Cerebellar cortex (tissue), 1 donor: ENCODE results near the gene MPIG6B.

Experiments used
- DNase-seq: peaks from one replicate; pipeline ENCODE4 v3.0.0-alpha.2; 2015; ENCODE audit warnings: low spot score

MPIG6B gene

DNA sequence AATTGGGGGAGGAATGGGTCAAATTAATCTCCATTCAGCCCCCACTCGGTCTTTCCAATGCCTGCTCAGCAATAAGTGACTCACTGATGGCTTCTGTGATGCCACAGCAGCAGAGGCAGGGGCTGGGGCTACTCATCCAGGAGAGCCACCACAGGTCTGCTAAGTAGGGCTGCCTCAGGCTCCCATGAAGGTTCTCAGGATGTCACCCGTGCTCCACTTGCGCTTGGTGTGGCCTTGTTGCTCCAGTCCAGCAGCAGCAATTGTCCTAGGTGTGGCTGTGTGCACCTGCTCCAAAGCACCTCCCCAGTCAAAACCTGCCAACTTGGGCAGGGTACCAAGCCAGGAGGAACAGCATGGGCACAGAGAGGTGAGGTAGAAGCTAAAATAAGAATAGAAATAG, 1.0 kb upstream of the MPIG6B start:
- DNase-seq = no peak

DNA sequence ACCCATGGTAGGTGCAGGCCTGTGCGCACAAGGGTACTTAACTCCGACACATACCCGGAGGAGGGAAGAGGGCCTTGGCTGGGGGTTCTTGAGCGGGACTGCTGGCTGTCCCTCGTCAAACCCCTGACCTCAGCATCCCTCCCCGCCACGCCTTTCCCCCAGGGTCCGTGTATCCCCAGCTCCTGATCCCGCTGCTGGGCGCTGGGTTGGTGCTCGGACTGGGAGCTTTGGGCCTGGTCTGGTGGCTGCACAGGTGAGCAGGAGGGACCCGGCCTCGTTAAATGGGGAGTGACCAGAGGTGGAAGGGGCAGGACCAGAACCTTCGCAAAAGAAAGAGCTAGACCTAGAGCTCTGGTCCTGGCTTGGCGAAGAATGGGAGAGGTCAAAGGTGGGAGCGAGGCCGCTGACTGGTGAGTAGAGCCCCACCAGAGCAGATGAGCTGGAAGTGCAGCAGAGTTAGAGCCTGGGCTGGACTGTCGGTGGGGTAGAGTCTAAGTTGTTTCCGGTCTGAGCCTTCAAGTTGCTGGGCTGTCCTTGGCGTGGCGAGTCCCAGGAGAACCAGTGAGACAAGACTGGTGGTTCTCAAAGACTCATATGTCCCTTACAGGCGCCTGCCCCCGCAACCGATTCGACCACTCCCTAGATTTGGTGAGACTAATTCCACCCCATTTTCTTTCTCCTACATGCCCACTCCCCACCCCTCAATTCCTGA, 963 bp downstream of the MPIG6B start:
- DNase-seq = no peak

DNA sequence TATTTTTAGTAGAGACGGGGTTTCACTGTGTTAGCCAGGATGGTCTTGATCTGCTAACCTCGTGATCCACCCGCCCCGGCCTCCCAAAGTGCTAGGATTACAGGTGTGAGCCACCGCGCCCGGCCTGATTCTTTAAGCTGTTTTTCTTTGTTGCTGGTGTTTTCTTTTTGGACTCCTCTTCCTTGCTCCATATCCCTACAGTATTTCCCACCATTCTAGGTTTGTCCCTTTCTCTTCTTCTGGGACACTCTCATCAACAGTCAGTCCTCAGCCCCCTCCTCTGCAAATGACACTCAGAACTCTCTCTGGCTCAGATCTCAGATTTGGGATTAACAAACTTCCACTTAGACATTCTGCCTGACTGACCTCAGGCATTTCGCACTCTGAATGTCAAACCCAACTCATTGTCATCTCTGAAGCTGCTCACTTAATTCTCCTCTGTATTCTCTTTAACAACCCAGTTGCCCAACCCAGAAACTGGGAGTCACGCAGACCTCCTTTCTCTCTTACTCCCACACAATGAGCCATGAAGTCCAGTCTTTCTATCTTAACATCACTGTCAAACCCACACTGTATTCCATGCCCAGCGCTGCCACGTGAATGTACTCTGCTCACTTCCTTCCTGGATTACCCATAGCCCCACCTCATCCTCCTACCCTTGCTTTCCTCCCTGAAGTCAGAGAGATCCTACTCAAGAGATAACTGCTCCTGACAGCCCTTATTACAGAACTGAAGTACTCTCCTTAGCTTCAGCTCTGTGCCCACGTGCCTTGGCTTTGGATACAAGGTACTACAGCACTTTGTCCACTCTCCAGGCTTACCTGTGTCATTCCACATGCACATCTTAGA, 2.6 kb downstream of the MPIG6B start:
- no peak for DNase-seq

DNA sequence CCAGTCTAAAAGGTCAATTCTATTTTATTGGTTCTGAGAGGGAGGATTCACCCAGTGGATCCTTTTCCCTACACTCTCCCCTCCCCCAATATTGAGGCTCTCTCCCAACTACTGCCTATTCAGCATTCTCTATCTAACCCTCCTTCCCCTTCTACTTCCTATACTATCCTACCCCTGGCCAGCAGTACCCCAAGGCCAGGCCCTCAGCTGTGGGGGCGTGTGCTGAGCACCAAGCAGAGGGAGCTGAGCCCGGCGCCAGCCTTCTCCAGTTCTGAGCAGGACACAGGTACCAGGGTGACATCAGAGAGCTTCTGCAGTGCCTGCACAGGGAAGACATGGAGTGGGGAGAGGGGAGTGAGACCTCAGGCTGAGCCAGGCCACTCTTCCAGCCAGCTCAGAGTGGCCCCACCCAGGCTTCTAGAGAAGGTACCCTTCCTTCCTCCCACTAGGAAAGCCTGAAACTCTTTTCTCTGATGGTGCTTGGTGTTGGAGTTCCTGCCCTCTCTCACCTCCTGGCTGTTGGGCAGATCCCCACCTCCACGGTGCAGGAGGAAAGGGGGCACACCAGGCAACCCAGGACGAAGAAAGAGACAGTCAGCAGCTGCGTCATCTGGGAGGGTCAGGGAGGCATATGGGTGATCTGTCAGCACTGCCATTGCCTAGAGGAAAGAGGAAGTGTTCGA, 4.0 kb downstream of the MPIG6B start:
- DNase-seq = no peak

DNA sequence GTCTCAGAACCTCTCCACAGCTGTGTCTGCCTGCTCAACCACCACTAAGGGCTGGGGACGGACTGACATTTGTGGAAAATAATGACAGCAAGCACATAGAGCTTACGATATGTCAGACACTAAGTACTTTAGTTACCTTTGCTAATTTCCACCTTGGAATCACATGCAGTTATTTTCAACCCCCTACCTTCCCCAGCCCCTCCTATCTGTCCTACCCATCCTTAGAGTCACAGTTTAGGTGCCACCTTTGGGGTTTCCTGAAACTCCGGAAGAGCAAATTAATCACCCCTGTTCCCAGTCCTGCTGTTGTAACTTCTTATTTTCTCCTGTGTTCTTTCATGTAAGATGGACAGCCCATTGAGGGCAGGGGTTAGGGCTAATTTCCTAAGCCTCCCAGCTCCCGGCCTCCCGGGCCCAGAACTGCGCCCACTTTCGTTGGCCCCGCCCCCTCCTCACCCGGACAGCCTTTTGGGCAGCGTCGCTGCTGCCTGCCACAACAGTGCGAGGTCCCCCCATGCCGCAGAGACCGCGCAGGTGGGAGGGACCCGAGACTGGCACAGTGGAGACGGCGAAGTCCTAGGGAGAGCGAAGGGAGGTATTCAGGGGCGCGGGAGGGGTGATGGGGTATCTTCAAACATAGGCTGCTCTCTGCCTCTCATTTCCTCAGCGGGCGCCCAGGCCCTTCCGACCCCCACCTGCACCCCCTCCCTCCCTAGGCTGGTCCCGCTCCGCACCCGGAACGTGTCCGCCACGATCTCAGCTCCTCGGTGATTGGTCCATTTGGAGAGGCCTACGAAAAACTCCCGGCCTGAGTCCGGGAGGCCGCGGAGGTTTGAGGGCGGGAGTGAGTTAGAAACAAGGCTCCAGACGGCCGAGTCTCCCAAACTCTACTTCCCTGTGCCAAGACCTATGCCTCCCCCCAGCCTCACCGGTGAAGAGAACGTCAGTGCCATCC, 4.8 kb downstream of the MPIG6B start:
- DNase-seq = no peak

DNA sequence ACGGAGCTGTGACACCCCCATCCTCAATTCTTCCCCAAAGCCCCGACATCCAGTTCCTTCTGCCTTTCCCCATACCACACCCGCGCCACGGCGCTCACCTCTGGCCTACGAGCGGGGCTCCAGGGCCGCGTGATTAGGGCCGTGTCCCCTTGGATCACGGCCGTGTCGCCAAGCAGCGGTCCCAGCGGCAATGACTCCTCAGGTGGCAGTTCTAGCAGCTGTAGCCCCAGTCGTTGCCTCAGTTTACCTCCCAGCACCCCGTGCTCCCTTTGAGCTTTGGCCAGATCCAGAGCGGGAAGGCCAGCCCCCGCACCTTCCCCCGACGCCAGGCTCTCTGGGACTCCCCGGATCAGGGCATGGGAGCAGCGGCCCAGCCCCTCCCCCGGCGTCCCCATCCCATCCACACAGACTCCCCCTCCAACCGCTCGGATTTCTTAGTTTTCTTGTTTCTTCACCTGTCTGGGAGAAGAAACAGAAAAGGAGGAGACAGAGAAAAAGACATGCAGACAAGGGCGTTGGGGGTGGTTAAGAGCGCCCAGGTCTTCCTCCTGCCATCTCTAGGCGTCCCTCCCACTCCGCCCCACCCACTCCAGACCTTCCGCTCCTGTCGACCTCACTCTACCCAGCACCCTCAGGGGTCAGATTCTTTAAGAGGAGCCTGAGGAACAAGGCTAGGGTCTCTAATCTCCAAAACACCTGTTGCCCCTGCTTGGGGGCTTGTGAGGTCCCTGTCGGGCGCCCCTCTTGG, 5.8 kb downstream of the MPIG6B start, which contains the start of gene DDAH2:
Gene DDAH2, minus strand, starts transcription at position 533 of the 748 bp plus-strand sequence. Its CDS starts 138 bp downstream, at position 395.
- DNase-seq = no peak

DNA sequence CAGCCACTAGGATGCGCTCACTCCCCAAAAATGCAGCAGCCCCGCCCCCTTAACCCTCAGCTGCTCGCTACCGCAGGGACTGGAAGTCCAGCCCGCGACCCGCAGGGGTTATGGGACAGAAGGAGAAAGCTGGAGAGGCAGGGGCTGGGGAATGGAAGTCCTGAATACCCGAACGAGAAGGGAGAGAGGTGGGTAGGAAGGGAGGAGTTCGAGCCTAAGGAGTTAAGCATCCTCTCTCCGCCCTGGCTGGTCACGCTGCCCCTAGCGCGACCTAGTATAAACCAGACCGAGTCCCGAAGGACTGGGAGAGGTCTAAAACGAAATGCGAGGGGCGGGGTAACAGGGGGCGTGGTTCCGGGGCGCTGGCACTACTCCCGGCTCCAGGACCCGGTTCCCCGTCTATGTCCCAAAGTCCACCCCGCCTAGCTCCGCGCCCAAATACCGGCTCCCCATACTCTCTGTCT, 6.4 kb downstream of the MPIG6B start:
- peak; percentile 81 for DNase-seq

DNA sequence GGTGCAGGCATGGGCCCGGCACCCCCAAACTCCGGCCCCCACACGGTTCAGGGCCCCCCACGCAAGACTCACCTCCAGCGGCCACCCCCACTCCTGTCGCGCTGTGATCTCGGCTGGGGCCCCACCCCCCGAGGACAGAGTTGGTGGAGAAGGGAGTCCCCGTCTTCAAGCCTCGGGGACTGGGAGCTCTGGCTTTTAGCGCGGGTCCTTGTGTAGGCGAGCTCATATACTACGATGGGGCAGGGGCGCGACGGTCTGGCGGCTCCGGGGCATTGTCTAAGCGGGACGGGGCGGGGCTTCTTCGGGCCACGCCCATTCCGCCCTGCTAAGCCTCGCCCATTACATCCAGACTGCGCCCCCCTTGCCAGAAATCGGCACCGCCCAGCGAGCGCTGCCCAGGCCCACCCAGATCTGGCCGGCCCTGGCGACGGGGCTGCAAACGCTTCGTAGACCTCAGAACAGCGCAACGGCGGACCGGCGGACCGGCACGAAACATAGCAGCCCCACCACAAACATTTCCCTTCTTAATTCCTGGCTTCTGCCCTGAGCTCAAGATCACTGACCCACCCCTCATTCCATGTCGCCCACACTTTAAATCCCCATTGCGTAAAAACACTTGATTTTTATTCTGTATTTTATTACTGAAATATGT, 6.9 kb downstream of the MPIG6B start:
- peak; percentile 79 for DNase-seq

DNA sequence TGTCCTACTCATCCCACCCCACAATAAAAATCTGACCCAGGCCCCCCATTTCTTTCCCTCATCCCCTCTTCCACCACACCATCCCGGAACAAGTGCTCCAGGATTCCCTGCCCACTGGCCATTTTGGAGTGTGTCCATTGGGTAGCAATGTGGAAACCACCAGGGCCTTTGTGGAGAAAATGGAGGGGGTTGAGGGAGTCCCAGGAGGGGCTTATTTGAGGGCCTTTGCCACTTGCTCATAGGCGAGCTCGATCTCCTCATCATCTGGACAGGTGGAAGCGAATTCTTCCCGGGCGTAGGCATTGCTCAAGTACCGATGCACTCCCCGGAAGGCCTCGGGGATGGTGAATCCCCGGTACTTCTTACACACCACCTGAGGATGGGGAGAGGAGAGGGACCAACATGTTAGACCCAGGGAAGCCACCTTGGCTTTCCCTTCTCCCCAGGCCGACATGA, 7.5 kb downstream of the MPIG6B start:
- DNase-seq = peak; percentile 31

DNA sequence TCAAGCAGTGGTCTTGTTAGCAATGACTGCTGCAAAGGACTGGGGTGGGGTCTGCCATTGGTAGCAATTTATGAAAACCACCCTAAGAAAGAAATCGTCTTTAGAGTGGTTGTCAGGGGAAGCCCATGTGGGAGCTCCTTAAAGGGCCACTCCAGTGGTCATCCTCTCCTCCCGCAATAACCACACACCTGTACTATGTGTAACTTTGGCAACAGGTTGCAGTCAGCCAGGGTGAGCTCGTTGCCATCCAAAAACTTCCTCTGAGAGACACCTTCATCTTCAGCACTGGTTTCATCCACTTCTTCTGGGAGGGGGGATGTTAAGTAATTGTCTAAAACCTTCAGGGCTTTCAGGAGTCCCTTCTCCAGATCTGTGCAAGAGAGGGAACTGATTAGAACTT, 8.9 kb downstream of the MPIG6B start:
- no peak for DNase-seq

DNA sequence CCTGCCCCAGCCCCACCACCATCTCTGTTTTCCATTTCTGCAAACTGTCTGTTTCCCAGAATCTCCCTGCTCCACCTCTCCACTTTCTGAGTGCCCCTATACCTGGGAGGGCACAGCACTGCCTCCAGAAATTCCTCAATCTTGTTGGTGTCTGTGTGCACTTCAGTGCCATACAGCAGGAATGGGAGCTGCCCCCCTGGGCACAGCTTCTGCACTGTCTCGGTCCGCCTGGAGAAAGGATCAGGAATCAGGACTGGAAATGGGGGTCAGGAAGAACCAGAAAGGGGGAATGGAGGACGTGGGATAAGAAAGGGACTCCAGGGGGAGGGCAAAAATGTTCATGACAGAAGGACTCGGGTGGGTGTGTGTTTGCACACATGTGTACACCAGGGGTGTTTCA, 10.6 kb downstream of the MPIG6B start:
- no peak for DNase-seq

DNA sequence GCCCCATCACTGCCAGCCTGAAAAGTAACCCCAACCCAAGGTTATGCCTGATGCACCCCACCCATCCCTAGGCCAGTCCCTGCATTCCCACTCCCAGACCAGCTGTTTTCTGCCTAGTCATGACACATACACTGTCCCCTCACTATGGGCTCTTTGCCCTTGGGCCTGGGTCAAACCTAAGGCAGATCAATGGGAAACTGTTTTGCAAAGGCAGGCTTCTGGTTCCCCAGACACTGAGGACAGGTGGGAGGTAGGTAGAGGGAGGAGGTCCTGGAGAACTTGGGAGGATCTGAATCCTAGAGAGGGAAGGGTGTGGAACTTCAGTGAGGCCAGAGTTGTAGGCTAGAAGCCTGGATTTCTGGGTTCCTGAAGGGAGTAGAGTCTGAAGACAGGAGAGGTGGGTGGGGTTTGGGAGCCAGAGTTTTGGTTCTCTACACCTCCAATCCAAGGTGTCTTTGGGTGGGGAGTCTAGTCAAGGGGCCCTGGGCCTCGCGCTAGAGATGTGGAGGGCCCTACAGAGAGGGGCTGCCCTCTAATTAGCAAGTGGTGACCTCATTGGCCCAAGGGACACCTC, 11.2 kb downstream of the MPIG6B start:
- DNase-seq = no peak

DNA sequence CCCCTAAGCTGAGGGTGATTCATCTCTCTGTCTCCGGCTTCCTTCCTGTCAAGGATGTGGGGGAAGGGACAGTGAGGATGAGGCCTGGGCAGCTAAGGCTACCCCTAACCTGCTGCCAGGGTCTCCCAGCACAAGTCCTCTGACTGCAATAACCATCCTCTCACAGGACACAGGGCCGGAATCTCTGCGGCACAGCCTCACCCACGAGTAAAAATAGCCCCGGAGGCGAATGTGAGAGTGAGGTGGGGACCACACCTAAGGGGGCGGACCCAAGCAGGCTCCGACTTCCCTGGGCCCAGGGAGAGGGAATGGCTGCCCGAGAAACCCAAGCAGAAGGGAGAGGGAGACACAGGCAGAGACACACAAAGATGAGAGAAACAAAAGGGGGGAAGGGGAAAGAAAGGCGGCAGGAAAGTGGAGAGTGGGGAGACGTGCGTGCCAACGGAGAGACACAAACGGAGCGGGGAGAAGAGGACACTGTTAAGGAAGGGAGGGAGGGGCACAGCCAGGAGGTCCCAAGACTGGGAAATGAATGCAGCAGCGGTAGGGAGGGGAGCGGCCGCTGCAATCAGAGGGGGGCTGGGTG, 11.7 kb downstream of the MPIG6B start:
- no peak for DNase-seq

DNA sequence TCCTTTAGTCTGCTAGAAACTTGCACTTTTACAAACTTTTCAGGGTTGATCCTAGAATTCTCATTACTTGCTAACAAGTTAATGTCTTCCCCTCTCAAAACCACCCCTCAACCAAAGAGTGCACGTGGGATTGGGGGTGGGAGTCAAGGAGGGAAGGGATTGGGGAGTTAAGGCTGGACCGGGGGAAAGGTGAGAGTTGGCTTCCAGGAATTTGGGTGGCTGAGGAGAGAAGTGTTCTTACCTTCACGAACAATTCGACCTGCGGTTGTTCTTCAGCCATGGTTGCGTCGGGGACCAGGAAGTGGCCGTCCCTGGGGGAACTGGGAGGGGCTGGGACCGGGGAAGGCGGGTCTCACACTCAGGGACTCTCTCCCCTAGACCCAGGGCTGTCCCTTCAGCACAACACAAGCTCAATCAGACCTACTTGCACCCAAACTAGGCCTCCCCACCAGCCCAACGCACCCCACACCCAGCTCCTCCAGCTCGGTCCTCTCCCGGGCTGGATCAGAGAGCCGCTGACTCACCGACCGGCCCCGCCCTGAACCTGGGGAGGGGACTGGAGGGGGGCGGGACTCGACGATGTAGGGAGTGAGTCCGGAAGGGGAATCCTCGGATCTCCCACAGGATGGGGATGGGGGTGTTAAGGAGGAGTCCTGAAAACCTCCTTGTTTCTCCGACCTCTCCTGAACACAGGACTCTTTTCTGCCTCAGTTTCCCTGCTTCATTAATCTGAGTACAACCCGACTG, 13.0 kb downstream of the MPIG6B start, which contains the start of gene CLIC1:
Gene CLIC1, minus strand, starts transcription at position 510 of the 747 bp plus-strand sequence. Its CDS starts 230 bp downstream, at position 280.
- peak; percentile 65 for DNase-seq

DNA sequence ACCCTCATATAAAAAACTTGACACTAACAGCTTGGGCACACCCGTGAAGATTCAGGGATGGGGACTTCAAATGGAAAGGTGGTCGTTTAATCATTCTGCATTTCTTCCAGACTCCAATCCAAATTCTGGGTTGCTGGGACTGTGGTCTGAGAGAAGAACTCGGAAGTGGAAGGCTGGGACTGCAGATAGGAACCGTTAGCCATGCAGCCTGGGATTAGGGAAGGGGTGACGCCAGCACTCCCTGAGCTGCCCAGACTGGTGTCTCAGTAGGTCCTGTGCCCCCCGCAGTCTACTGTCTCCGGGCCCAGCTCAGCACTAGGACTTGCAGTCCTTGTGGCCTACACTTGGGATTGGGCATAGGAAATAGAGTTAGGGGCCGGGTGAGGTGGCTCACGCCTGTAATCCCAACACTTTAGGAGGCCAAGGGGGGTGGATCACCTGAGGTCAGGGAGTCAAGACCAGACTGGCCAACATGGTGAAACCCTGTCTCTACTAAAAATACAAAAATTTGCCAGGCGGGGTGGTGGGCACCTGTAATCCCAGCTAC, 13.7 kb downstream of the MPIG6B start:
- no peak for DNase-seq

DNA sequence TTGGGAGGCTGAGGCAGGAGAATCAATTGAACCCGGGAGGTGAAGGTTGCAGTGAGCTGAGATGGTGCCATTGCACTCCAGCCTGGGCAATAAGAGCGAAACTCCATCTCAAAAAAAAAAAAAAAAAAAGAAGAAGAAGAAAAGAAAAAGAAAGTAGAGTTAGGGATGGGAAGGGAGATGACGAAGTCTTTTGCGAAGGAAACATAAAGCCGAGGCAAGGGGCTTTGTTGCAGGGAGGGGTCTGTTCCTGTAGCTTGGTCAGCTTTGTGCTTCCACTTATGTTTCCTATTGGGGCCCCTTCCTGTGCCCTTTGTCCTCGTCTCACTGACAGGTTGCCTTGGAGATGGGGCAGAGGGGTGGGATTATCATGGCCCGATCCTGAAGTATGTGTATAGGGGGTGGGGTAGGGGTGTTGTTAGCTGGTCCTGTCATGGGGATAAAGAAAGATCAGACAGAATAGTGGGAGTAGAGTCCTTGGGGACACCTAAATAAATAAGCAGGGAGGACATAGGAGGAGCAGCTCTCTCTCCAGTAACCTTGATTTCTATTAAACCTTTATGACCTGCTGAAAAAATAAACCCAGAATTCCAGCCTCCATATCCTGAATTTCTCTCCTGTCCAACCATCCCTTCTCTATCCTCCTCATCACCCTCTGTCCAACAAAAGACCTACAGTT, 14.3 kb downstream of the MPIG6B start:
- peak; percentile 26 for DNase-seq
